Muscle of leg (tissue), 11 donors: ENCODE results near the gene RNASEH2B. TPM values are rescaled to one million over a fixed set of nuclear protein-coding genes. Genes with fewer than 3 reads are reported as not detected.

Experiments
- DNase-seq: peaks from one replicate; pipeline ENCODE4 v3.0.0; 2013
- H3K27ac ChIP-seq: one replicate; pipeline ENCODE4 v1.5.1; 2013; ENCODE audit warnings: mild to moderate bottlenecking, low read length, control low read depth
- H3K27me3 ChIP-seq: one replicate; pipeline ENCODE4 v1.6.1; 2013; ENCODE audit warnings: low read length; ENCODE audit not compliant: control insufficient read depth, insufficient read depth
- H3K36me3 ChIP-seq: one replicate; pipeline ENCODE4 v1.6.1; 2013; ENCODE audit warnings: low read length; ENCODE audit not compliant: control insufficient read depth, insufficient read depth
- H3K4me1 ChIP-seq: one replicate; pipeline ENCODE4 v1.6.1; 2013; ENCODE audit warnings: low read length; ENCODE audit not compliant: control insufficient read depth, insufficient read depth
- H3K4me3 ChIP-seq: one replicate; pipeline ENCODE4 v1.5.1; 2013; ENCODE audit warnings: low read length, control low read depth
- H3K9me3 ChIP-seq: replicated peaks from 2 replicates; pipeline ENCODE4 v1.6.1; 2013; ENCODE audit warnings: low read depth, low read length; ENCODE audit not compliant: control insufficient read depth
- WGBS: methylation state at CpG from one replicate; pipeline ENCODE4 v1.1.5; 2013; ENCODE audit warnings: missing lambda C conversion rate; ENCODE audit not compliant: insufficient coverage; 5-methylcytosine and 5-hydroxymethylcytosine counted together
- polyA plus RNA-seq, 8 donors: library from polyadenylated mRNA; unstranded; fragments of 120-200 nt; gene quantifications; one replicate each; pipeline versions ENCODE4 v1.2.1 to v1.2.3, GENCODE V29; 2013; ENCODE audit warnings: inconsistent platforms in 1 of 8, low replicate concordance in 1 of 8; ENCODE audit not compliant: insufficient read length in 8 of 8, insufficient read depth in 1 of 8
- total RNA-seq: library from RNA; stranded (reverse); fragments of 120-200 nt; gene quantifications from one replicate; pipeline ENCODE4 v1.2.4, GENCODE V29; 2013

The RNASEH2B gene
- total and polyA plus RNA-seq, 9 donors, result 33.9 to 55.4 (median 43.3) TPM

- DNase-seq, result no peak
These were observed 19.3 kb downstream of the RNASEH2B start for GRCh38 chr13:50928659-50929462.

GRCh38 chr13:50932091-50932490 is 22.5 kb downstream of the RNASEH2B start:
- WGBS, result 60% methylated on average over 1 of the region's 6 CpGs
- Histone ChIP-seq H3K9me3 (no peaks in the 10 kb centered on the region), H3K4me1 (peaks cover 2% of the 10 kb centered on the region), H3K4me3 (no peak overlapping the region), H3K27ac (no peak overlapping the region), H3K27me3 (no peaks in the 10 kb centered on the region), H3K36me3 (peaks cover 31% of the 10 kb centered on the region)
- no peak for DNase-seq

More at GRCh38 chr13:50928659-50929462, 19.3 kb downstream of the RNASEH2B start:
- no peaks in the 10 kb centered on the region for H3K27me3 ChIP-seq
- peaks cover 17% of the 10 kb centered on the region for H3K9me3 ChIP-seq
- 77% methylated on average over 2 of the region's 3 CpGs for WGBS
- peaks cover 2% of the 10 kb centered on the region for H3K4me1 ChIP-seq
- no peak overlapping the region for H3K27ac ChIP-seq
- H3K4me3 ChIP-seq, result no peak overlapping the region
- H3K36me3 ChIP-seq, result peaks cover 10% of the 10 kb centered on the region

- no peak overlapping the region for H3K27ac ChIP-seq
- H3K4me1 ChIP-seq, result no peaks in the 10 kb centered on the region
- no peak overlapping the region for H3K4me3 ChIP-seq
- DNase-seq, result no peak
- peaks cover 41% of the 10 kb centered on the region for H3K36me3 ChIP-seq
- peaks cover 4% of the 10 kb centered on the region for H3K9me3 ChIP-seq
- H3K27me3 ChIP-seq, result no peaks in the 10 kb centered on the region
- WGBS, result 87% methylated on average over 5 of the region's 5 CpGs
These were observed 25.3 kb downstream of the RNASEH2B start for GRCh38 chr13:50934735-50935435.

GRCh38 chr13:50936679-50937078 is 27.1 kb downstream of the RNASEH2B start:
- DNase-seq, result no peak
- 50% methylated on average over 1 of the region's 2 CpGs for WGBS
- H3K4me1 ChIP-seq, result no peaks in the 10 kb centered on the region

GRCh38 chr13:50940509-50940908 is 30.9 kb downstream of the RNASEH2B start:
- H3K4me1 ChIP-seq, result no peaks in the 10 kb centered on the region
- WGBS, result 79% methylated on average over 2 of the region's 2 CpGs
- H3K27ac ChIP-seq, result no peak overlapping the region
- H3K9me3 ChIP-seq, result peaks cover 4% of the 10 kb centered on the region
- peaks cover 30% of the 10 kb centered on the region for H3K36me3 ChIP-seq
- DNase-seq, result no peak
- no peak overlapping the region for H3K4me3 ChIP-seq
- no peaks in the 10 kb centered on the region for H3K27me3 ChIP-seq

More at GRCh38 chr13:50936679-50937078, 27.1 kb downstream of the RNASEH2B start:
- Histone ChIP-seq H3K27ac (no peak overlapping the region), H3K36me3 (peaks cover 44% of the 10 kb centered on the region), H3K27me3 (no peaks in the 10 kb centered on the region), H3K4me3 (no peak overlapping the region), H3K9me3 (peaks cover 4% of the 10 kb centered on the region)

GRCh38 chr13:50941146-50941545 is 31.6 kb downstream of the RNASEH2B start:
- WGBS, result no CpG with 5 or more reads among the region's 2 CpGs
- H3K36me3 ChIP-seq, result peaks cover 26% of the 10 kb centered on the region
- H3K4me3 ChIP-seq, result no peak overlapping the region
- no peaks in the 10 kb centered on the region for H3K4me1 ChIP-seq
- H3K27ac ChIP-seq, result no peak overlapping the region
- H3K9me3 ChIP-seq, result peaks cover 4% of the 10 kb centered on the region
- DNase-seq, result no peak
- H3K27me3 ChIP-seq, result no peaks in the 10 kb centered on the region

- DNase-seq, result no peak
- no peak overlapping the region for H3K27ac ChIP-seq
- H3K4me3 ChIP-seq, result no peak overlapping the region
- peaks cover under 1% of the 10 kb centered on the region for H3K9me3 ChIP-seq
- no CpG with 5 or more reads among the region's 3 CpGs for WGBS
- no peaks in the 10 kb centered on the region for H3K27me3 ChIP-seq
- H3K4me1 ChIP-seq, result no peaks in the 10 kb centered on the region
- H3K36me3 ChIP-seq, result peaks cover 20% of the 10 kb centered on the region
These were observed 33.2 kb downstream of the RNASEH2B start for GRCh38 chr13:50942630-50943311.

GRCh38 chr13:50945669-50946068 is 36.1 kb downstream of the RNASEH2B start:
- no peak overlapping the region for H3K27ac ChIP-seq
- H3K36me3 ChIP-seq, result peaks cover 18% of the 10 kb centered on the region
- no peak for DNase-seq
- H3K27me3 ChIP-seq, result no peaks in the 10 kb centered on the region
- no peaks in the 10 kb centered on the region for H3K4me1 ChIP-seq
- no CpG with 5 or more reads among the region's 1 CpG for WGBS
- no peak overlapping the region for H3K4me3 ChIP-seq
- no peaks in the 10 kb centered on the region for H3K9me3 ChIP-seq

- Histone ChIP-seq H3K4me3 (no peak overlapping the region), H3K36me3 (peaks cover 14% of the 10 kb centered on the region), H3K27me3 (no peaks in the 10 kb centered on the region), H3K4me1 (no peaks in the 10 kb centered on the region), H3K27ac (no peak overlapping the region), H3K9me3 (no peaks in the 10 kb centered on the region)
- no peak for DNase-seq
- WGBS, result no CpG with 5 or more reads among the region's 1 CpG
These were observed 39.0 kb downstream of the RNASEH2B start for GRCh38 chr13:50948601-50949000.

GRCh38 chr13:50950849-50951248 is 41.3 kb downstream of the RNASEH2B start:
- H3K27ac ChIP-seq, result no peak overlapping the region
- H3K4me3 ChIP-seq, result no peak overlapping the region
- H3K4me1 ChIP-seq, result no peaks in the 10 kb centered on the region
- no peaks in the 10 kb centered on the region for H3K9me3 ChIP-seq
- peak; percentile 66 for DNase-seq
- peaks cover 7% of the 10 kb centered on the region for H3K36me3 ChIP-seq
- H3K27me3 ChIP-seq, result no peaks in the 10 kb centered on the region
- no CpG with 5 or more reads among the region's 3 CpGs for WGBS
